Measurements from ENCODE around the gene BANF2. TPM values are rescaled to one million over a fixed set of nuclear protein-coding genes. Genes with fewer than 3 reads are reported as not detected.

Gene BANF2
- total and polyA plus RNA-seq, 2 of the 8 experiments (the other 6 are each of a cell fraction or from before 2014, with no cell fraction given) = not detected

- no peak for TF ChIP-seq HDAC2 (IDR thresholded peaks at IDR 0.05; ENCODE audit: borderline replicate concordance in 1 of 2, low read depth in 2 of 2, low read length in 2 of 2)
- no peak for TF ChIP-seq CHD7 (IDR thresholded peaks at IDR 0.05; ENCODE audit: insufficient replicate concordance, low read length)
- no peak for TF ChIP-seq ASH2L (IDR thresholded peaks at IDR 0.05; ENCODE audit: low read length)
- TF ChIP-seq ZNF274 (IDR thresholded peaks at IDR 0.05; ENCODE audit: borderline replicate concordance, extremely low read depth, low read length) = no peak
Observed at GRCh38 chr20:17691758-17692157, 8.0 kb upstream of the BANF2 start (continued).
